Esophagus (tissue), 2 donors: Measurements from ENCODE around the gene ZCCHC18. TPM values are rescaled to one million over a fixed set of nuclear protein-coding genes. Genes with fewer than 3 reads are reported as not detected.

Experiments
- H3K27ac ChIP-seq, 2 donors: one replicate each; pipeline ENCODE4 v1.5.1; 2013; ENCODE audit warnings: low read depth in 2 of 2, mild to moderate bottlenecking in 2 of 2, inconsistent platforms in 1 of 2, low read length in 1 of 2, moderate library complexity in 1 of 2
- H3K27me3 ChIP-seq, 2 donors: one replicate each; pipeline ENCODE4 v1.6.1; 2013; ENCODE audit warnings: low read length in 2 of 2, control low read depth in 1 of 2, mild to moderate bottlenecking in 1 of 2; ENCODE audit not compliant: insufficient read depth in 2 of 2, control insufficient read depth in 1 of 2
- H3K36me3 ChIP-seq, 2 donors: one replicate each; pipeline ENCODE4 v1.6.1; 2013; ENCODE audit warnings: low read length in 1 of 2; ENCODE audit not compliant: control insufficient read depth in 2 of 2, insufficient read depth in 2 of 2
- H3K4me1 ChIP-seq, 2 donors: one replicate each; pipeline ENCODE4 v1.6.1; 2013; ENCODE audit warnings: low read length in 1 of 2; ENCODE audit not compliant: control insufficient read depth in 2 of 2, insufficient read depth in 2 of 2
- H3K4me3 ChIP-seq, 2 donors: one replicate each; pipeline ENCODE4 v1.5.1; 2013; ENCODE audit warnings: low read length in 2 of 2, mild to moderate bottlenecking in 2 of 2, low read depth in 1 of 2, moderate library complexity in 1 of 2
- H3K9me3 ChIP-seq, 2 donors: one replicate each; pipeline ENCODE4 v1.6.1; 2013; ENCODE audit warnings: mild to moderate bottlenecking in 2 of 2, low read depth in 1 of 2, low read length in 1 of 2, moderate library complexity in 1 of 2; ENCODE audit not compliant: control insufficient read depth in 2 of 2, insufficient read depth in 1 of 2
- WGBS, 2 donors: extraction: QIAGEN DNeasy Blood & Tissue Kit; methylation state at CpG; one replicate each; pipeline ENCODE4 v1.1.7; 2013; 5-methylcytosine and 5-hydroxymethylcytosine counted together
- polyA plus RNA-seq, 2 donors: library from polyadenylated mRNA; stranded (reverse); fragments of 200-250 nt; gene quantifications; one replicate each; pipeline ENCODE4 v1.2.3, GENCODE V29; 2013
- donor health status: healthy with polysubstance abuse.
- donor health status: Bipolar disorder and iron deficiency.

The ZCCHC18 gene
- polyA plus RNA-seq, 2 donors, result 0.51 to 0.71 TPM

GRCh38 chrX:104126856-104127255, 14.5 kb downstream of the ZCCHC18 start:
- Histone ChIP-seq H3K4me3 (no peak overlapping the region), H3K9me3 (no peaks in the 10 kb centered on the region), H3K4me1 (no peaks in the 10 kb centered on the region), H3K36me3 (no peaks in the 10 kb centered on the region), H3K27ac (no peak overlapping the region), H3K27me3 (no peaks in the 10 kb centered on the region)
- 47 to 77% methylated on average over 2 of the region's 2 CpGs for WGBS, 2 donors

GRCh38 chrX:104130808-104131207, 18.5 kb downstream of the ZCCHC18 start:
- no peaks in the 10 kb centered on the region for H3K27me3 ChIP-seq
- no peak overlapping the region for H3K4me3 ChIP-seq
- WGBS, 2 donors, result 84 to 92% methylated on average over 6 of the region's 6 CpGs
- no peaks in the 10 kb centered on the region for H3K4me1 ChIP-seq
- no peak overlapping the region for H3K27ac ChIP-seq
- H3K36me3 ChIP-seq, result no peaks in the 10 kb centered on the region
- H3K9me3 ChIP-seq, result no peaks in the 10 kb centered on the region

- Histone ChIP-seq H3K27me3 (no peaks in the 10 kb centered on the region), H3K9me3 (no peaks in the 10 kb centered on the region), H3K4me3 (no peak overlapping the region), H3K4me1 (no peaks in the 10 kb centered on the region), H3K36me3 (no peaks in the 10 kb centered on the region), H3K27ac (no peak overlapping the region)
- 68 to 78% methylated on average over 5 of the region's 5 CpGs for WGBS, 2 donors
Observed at GRCh38 chrX:104134583-104135261, 22.4 kb downstream of the ZCCHC18 start.

GRCh38 chrX:104135677-104136076, 23.4 kb downstream of the ZCCHC18 start:
- Histone ChIP-seq H3K36me3 (no peaks in the 10 kb centered on the region), H3K27ac (no peak overlapping the region), H3K4me3 (no peak overlapping the region), H3K4me1 (no peaks in the 10 kb centered on the region), H3K9me3 (no peaks in the 10 kb centered on the region), H3K27me3 (no peaks in the 10 kb centered on the region)
- 84 to 87% methylated on average over 1 of the region's 1 CpG for WGBS, 2 donors

- 22 to 24% methylated on average over 10 of the region's 10 CpGs for WGBS, 2 donors
- no peaks in the 10 kb centered on the region for H3K9me3 ChIP-seq
- H3K36me3 ChIP-seq, result no peaks in the 10 kb centered on the region
- H3K4me3 ChIP-seq, result no peak overlapping the region
- H3K27me3 ChIP-seq, result no peaks in the 10 kb centered on the region
- peak overlapping the region in 1 of 2 donors; percentile 59 for H3K27ac ChIP-seq
- H3K4me1 ChIP-seq, result no peaks in the 10 kb centered on the region
Observed at GRCh38 chrX:104136241-104137019, 24.1 kb downstream of the ZCCHC18 start.

- 87 to 91% methylated on average over 3 of the region's 3 CpGs for WGBS, 2 donors
Observed at GRCh38 chrX:104137496-104137895, 25.2 kb downstream of the ZCCHC18 start.

GRCh38 chrX:104141087-104141760, 28.9 kb downstream of the ZCCHC18 start:
- no peaks in the 10 kb centered on the region for H3K9me3 ChIP-seq
- no peaks in the 10 kb centered on the region for H3K27me3 ChIP-seq
- no peaks in the 10 kb centered on the region for H3K36me3 ChIP-seq
- no peaks in the 10 kb centered on the region for H3K4me1 ChIP-seq
- H3K4me3 ChIP-seq, result no peak overlapping the region
- WGBS, 2 donors, result 89 to 95% methylated on average over 8 of the region's 8 CpGs
- no peak overlapping the region for H3K27ac ChIP-seq

More at GRCh38 chrX:104137496-104137895, 25.2 kb downstream of the ZCCHC18 start:
- Histone ChIP-seq H3K27ac (no peak overlapping the region), H3K9me3 (no peaks in the 10 kb centered on the region), H3K4me1 (no peaks in the 10 kb centered on the region), H3K4me3 (no peak overlapping the region), H3K36me3 (no peaks in the 10 kb centered on the region), H3K27me3 (no peaks in the 10 kb centered on the region)

- no peaks in the 10 kb centered on the region for H3K9me3 ChIP-seq
- WGBS, 2 donors, result 5 to 42% methylated on average over 1 of the region's 1 CpG
- H3K27ac ChIP-seq, result no peak overlapping the region
- no peaks in the 10 kb centered on the region for H3K4me1 ChIP-seq
- no peaks in the 10 kb centered on the region for H3K36me3 ChIP-seq
- H3K4me3 ChIP-seq, result no peak overlapping the region
- H3K27me3 ChIP-seq, result no peaks in the 10 kb centered on the region
Observed at GRCh38 chrX:104151037-104151436, 38.7 kb downstream of the ZCCHC18 start.

GRCh38 chrX:104156630-104157529, 44.6 kb downstream of the ZCCHC18 start, which contains the start of gene SLC25A53:
TSS of gene SLC25A53 (minus strand) at chrX:104157009. CDS start at chrX:104105257, 51,752 bp downstream.
- H3K36me3 ChIP-seq, result no peaks in the 10 kb centered on the region
- peak within 1 kb of the TSS; percentile 60 to 66 for H3K4me3 ChIP-seq
- no peaks in the 10 kb centered on the region for H3K9me3 ChIP-seq
- WGBS, 2 donors, result 1 to 32% methylated on average over 44 of the region's 44 CpGs
- peak within 1 kb of the TSS; percentile 79 to 89 for H3K27ac ChIP-seq
- no peaks in the 10 kb centered on the region for H3K27me3 ChIP-seq
- H3K4me1 ChIP-seq, result no peaks in the 10 kb centered on the region
